Spleen (tissue), 7 donors: ENCODE results near the gene AGTPBP1.

ENCODE experiments used
- CTCF ChIP-seq, 11 experiments: fragments of 200-600 bp in 7 of 11; fragments of 450-650 bp in 4 of 11; sonication (generic) in 4 of 11; IDR thresholded peaks in 8 of 11; conservative IDR thresholded peaks in 3 of 11; 1 replicate in 7 of 11; 2 replicates in 4 of 11; pipeline versions ENCODE4 v1.4.0 to v1.8.0; 2016 to 2021; ENCODE audit warnings: antibody characterized with exemption in 11 of 11, inconsistent platforms in 4 of 11, mild to moderate bottlenecking in 1 of 11
- POLR2AphosphoS5 ChIP-seq, 3 donors: sonication (generic); formaldehyde crosslinking; IDR thresholded peaks; one replicate each; pipeline ENCODE4 v1.5.1; 2017; ENCODE audit warnings: antibody characterized with exemption in 3 of 3
- donor health status: DM: no; HTN: no; CAD: no; lungs with moderate emphysema.
- donor health status: DM: no; HTN: no; CAD: no.
- donor health status: DM: no; HTN: no; CAD: no.

GRCh38 chr9:85703398-85703797, 38.4 kb downstream of the AGTPBP1 start:
- no peak for TF ChIP-seq CTCF (IDR thresholded peaks at IDR 0.05 in 8 of 11, conservative IDR thresholded peaks at IDR 0.05 in 3 of 11)
- no peak for TF ChIP-seq POLR2AphosphoS5 (IDR thresholded peaks at IDR 0.05)
